Ureter (tissue), 1 donor: Measurements from ENCODE around the gene ADCY9. TPM values are rescaled to one million over a fixed set of nuclear protein-coding genes. Genes with fewer than 3 reads are reported as not detected.

Experiments used
- DNase-seq: peaks from one replicate; pipeline ENCODE4 v3.0.0-alpha.2; 2020; ENCODE audit warnings: low spot score
- total RNA-seq: library from RNA; stranded (reverse); gene quantifications from one replicate; pipeline ENCODE4 v1.2.4, GENCODE V29; 2023
- donor health status: DM: yes; HTN: yes; CAD: no.

Gene ADCY9
- total RNA-seq, 1 donor from 2014 or later, result 23.3 TPM

DNA sequence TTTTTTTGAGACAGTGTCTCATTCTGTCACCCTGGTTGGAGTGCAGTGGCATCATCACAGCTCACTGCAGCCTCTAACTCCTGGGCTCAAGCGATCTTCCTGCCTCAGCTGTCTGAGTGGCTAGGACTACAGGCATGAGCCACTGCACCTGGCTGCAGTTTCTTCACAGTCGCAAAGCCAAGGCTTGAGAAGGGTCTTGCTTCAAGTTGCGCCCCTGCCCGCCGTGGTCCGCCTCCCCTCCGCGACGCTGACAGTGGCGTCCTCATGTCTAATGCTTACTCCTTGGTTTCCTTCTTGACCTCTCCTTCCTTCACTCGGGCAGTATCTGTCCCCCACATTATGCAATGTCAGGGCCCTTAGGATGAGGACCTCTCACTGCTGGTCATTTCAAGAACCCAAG is 112.7 kb downstream of the ADCY9 start:
- no peak for DNase-seq

DNA sequence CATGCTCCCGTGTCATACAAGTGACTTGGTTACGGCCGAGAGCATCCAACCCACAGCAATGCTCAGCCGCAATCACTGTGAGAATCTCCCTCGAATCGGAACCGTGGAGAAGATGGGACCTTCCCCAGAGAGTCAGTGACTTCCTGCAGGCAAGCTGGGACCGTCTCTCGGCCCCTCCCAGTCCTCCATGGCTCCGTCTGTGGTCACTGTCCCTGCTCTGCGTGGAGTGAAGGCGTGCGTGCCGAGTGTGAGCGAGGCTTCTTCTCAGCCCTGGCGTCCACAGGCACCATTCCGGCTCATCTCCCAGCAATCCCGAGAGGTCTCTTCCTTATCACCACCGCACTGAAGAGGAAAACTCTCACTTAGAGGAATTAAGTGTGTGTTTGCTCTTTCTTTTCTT is 113.1 kb downstream of the ADCY9 start:
- DNase-seq, result no peak

DNA sequence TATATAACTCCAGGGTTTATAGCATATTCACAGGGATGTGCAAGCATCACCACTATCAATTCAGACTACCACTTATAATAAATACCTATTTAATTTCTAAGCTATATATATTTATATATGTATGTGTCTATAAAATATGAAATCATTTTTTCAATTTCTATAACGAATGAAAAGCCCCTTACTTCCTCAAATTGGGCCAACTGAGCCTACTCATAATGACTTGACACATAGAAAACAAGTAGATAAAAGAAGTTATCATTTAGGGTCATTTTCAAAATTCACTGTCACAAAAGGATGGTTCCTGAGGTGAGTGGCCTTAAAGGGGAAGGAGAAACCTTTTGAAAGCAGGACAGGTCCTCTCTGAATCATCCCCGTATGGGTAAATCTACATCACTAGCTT is 114.1 kb downstream of the ADCY9 start:
- DNase-seq, result no peak

DNA sequence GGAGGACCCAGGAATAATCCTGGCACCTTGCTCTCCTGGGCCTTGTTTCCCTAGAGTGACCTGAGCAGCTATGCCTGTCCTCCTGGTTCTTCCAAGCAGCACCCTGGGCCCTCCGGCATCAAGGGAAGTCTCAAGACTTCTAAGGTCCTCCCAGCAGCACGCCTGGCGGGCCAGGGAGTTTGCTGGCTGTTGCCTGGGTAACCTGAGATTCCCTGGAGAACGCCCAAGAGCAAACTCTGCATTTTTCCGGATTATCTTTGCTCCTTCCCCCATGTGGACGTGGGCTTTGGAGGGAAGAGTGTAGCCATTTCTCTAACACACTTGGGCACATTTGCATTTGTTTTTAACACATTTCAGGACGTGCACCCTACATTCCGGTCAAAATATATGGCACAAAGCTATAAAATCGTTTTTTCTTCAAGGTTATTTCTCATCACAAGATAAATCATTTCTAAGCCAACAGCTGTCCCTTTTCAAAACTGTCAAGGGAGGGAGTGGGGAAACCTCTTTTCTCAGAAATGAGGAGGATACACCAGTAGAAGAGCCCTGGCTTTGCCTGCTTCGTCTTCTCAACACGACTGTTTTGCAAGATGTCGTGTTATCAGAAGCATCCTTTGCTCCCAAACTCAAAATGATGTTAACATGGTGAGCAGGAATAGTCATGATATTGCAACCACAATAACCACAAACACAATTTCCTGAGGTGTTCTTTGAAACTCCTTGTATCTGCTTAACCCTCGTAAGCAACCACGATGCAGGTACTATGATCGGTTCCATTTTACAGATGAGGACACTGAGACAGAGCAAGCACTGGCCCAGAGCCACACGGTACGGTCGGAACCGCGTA is 116.5 kb downstream of the ADCY9 start:
- peak; percentile 60 for DNase-seq

DNA sequence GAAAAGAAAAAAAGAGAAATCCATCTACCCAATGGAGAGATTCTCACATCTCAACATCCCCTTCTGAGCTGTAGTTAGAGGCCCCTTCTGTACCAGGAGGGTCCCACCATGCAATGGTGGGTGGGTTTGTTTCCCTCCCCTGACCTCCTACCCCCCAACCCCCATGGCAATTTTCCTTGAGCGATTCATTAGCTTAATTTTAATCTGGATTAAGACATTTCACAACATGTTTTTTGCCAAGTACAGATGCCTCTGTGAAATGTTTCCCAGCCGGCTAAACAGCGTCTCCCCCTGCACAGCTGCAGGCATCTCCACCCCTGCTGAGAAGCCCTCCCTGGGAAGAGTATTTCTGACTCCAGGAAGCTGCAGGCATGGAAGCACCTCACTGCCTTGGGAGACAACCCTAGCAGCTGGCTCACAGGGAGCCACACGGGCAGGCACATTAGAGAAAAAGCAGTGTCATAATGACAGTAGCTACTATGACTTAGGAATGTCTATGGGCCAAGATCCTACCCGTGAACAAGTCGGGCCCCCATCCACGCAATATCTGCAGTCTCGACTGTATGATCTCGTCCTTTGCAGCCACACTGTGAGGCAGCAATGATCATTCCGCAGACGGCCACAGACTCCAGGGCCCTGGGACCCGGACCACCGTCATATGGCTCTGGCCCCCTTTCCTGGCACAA is 117.3 kb downstream of the ADCY9 start:
- no peak for DNase-seq

DNA sequence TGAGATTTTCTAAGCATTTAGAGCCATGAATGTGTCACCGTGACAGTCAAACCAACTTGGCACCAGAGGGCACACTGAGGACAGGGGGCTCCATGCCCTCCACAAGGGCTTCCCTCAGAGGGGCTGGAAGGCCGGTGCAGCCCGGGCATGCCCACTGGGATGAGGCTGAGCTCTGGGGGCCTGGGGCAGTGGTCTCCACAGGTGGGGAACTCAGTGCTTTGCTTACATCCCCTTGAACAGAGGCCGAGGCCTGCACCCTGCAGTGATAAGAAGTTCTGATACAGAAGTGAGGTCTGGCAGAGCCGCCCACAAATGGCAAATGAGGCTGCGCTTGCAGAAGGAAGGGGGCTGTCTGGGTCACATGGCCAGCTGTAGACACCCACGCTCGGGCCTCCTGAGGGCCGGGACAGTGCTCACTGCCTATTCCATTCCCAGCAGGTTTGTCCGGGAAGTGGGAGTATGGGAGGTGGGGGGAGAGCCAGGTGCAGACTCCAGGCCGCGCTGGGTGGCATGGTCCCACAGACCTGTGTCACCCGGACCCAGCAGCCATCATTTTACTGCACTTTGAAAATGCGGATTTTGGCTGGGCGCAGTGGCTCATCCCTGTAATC is 118.9 kb downstream of the ADCY9 start:
- DNase-seq, result no peak

DNA sequence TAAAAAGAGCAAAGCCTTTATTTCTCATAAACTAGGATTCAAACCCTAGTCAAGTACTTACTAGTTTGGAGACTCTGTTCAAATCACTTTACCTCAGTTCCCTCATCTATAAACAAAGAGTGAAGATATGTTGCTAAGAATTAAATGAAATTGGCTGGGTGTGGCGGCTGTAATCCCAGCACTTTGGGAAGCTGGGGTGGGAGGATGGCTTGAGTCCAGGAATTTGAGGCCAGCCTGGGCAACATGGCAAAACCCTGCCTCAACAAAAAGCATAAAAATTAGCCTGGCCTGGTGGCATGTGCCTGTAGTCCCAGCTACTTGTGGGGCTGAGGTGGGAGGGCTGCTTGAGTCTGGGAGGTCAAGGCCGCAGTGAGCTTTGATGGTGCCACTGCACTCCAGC is 121.2 kb downstream of the ADCY9 start:
- no peak for DNase-seq

DNA sequence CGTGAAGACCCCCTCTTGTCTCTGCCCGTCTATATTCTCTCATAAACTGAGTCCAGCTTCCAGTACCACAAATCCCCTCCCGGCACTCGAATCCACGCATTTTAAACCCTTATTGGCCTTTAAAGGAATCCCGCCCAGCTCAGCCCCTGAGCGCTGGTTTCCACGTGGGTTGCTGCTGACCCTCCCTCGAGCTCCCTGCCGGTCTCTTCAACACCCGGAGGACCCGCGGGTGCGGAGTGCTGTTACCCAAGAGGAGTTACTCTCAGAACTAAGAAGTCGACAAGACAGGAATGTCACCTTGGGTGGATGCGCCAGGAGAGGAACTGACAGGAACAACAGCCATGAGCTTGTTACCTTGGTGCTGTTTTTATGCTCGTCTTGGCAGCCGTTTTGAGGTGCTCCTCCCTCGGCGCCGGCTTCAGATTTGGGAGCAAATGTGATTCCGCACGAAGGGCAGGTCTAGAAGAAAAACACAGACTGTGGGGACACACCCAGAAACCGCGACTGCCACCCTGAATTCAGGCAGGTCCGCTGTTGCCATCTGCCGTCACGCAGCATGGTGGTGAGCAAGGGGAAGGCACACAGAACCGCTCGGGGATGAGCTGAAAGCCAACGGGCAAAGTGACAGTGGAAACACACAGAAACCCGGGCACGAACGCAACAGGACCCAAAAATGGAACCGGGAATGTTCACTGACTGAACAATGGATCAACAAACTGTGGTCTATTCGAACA is 123.0 kb downstream of the ADCY9 start:
- no peak for DNase-seq

DNA sequence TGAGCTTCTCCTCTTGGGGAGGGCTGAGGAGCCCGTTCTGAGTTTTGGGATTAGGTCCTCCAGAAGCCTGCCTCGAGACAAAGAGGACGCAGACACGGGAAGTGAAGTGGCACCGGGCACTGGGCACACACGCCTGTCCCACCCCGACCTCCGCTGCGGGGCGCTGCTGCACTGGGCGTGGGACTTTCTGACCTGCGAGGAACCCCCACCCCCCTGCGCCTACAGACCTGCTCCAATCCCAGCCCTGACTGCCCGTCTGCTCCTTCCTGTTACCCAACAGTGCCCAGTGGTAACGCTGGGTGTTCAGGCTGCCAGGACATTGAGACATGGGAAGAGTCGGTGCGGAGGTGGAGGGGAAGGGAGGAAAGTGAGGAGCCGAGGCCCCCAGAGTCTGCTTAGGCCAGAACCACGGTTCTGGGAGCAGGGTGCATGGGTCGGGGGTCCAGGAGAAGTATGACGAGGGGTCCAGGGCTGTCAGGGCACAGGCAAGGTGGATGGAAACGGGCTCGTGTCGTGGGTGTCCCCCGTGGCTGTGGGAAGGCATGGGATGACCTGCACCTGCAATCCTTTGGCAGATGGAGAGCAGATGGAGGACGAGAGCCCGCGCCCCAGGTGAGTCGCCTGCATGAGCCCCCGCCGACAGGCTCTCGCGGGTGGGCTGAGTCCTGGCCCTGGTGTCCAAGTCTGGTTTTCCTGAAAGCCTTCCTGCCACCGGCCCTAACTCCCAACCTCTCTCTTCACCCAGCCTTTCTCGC is 123.8 kb downstream of the ADCY9 start:
- DNase-seq, result no peak

DNA sequence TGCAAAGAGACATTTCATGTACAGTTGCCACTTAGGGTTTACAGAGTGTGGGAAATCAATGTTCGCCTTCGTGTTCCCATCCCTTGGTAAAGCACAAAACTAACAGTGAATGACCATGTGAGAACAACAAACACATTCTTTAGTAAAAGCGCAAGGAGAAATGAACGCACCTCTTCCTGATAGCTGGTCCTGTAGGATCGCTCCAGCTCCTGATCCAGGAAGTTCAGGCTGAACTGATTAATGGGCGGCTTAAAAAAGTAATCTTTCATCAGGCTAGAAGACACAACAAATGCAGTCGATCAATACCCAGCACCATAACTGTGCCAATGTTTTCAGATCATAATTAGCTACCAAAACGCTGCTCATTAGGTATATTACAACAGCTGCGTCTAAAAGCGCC is 127.4 kb downstream of the ADCY9 start:
- no peak for DNase-seq

DNA sequence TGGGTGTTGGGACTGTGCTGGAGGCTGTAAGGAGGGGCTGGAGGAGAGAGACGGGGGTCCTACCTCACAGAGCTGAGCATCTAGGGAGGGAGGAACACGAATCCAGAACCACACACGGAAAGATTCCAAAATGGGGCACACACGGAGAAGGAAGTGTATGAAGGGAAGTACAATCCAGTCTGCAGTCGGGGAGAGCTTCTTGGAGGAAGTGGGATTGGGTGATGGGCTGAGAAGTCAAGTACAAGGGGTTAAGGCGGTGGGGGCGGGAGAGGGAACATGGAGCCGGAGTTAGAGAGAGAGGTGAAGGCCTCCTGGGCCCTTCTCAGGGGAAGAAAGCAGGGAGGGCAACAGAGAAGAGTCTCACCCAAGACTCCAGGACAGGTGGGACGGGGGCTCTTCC is 128.2 kb downstream of the ADCY9 start:
- DNase-seq, result no peak

DNA sequence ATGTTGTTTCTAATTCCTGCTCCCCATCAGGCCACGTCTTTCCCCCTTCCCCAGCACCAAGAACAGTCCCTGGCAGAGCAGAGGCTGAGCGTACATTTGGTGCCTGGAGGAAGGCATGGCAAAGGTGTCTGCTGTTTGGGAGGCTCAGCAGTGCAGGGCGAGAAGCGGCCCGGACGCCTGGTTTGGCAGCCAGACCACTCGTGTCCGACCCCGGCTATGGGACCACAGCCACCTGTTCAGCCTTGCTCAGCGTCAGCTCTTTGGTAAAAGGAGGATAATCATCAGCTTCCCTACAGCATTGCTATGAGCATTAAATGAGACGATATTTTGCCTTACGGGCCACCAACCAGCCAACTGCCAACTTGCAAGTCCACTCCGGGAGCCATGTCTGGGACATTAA is 129.0 kb downstream of the ADCY9 start:
- DNase-seq, result no peak

DNA sequence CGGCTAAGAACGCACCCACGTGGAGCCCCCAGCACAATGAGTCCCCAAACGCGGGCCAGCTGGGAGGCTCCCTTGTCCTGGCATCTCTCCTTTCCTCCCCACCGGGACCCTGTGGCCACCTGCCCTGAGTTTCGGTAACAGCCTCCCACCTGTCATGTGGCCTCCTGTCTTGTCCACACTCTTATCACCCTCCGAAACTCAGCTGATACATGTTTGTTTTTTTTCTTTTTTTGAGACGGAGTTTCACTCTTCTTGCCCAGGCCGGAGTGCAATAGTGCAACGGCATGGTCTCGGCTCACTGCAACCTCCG is 130.1 kb downstream of the ADCY9 start:
- DNase-seq, result no peak

DNA sequence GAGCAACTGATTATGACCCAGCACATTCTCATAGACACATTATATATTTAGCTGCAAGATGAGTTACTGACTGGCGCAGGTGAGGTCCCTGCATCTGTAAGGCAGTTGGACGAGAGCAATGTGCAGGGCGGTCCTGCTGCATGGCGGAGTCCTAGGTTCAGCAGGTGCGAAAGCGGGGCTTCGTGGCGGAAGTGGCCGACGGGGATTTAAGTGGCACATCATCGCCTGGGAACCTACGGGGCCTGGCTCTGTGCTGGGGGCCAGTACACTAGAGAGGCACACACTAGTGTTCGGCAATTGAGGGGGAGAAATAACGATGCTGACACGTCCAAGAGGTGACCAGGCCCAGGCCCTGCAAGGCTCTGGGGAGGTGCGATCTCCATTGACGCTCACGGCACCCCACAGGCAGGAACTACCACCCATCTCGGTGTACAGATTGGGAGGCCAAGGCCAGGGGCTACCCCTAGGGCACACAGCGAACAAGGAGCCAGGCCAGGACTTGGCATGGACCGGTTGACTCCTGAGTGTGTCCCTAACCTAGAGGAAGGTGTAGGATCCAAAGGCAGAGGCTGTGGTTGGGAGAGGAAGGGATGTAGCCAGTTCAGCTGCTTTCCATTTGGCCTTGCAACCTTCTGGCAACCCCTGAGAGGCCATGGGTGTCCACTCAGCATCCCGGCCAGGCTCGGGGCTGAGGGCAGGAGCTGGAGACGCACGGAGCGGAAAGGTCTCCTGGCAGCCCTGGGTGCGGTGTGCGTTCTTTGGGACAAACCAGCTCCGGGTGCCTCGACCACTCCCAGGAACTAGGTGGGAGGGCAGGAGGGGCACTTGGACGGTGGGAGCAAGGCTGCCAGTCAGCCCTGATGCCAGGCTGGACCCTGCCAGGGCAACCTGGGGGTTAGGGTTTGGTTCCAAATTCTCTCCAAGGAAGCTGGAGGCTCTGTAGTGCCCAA is 131.9 kb downstream of the ADCY9 start:
- no peak for DNase-seq

DNA sequence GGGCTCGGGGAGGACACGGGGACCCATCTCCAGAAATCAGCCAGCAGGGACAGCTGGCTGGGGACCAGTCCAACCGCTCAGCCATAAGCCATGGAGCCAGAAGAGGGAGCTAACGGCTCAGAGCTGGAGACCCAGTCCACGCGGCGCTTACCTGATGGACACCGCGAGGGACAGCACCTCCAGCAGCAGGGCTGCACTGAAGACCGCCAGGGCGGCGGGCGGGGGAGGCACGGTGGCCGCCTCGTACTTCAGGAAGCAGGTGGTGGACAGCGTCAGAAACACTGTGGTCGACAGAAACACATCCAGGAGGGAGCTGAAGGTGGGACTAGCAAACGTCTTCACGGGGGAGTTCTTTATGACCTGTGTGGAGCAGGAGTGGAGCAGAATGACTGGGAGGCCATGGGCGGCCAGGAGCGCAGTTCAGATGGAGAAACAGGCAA is 133.1 kb downstream of the ADCY9 start:
- peak; percentile 77 for DNase-seq

DNA sequence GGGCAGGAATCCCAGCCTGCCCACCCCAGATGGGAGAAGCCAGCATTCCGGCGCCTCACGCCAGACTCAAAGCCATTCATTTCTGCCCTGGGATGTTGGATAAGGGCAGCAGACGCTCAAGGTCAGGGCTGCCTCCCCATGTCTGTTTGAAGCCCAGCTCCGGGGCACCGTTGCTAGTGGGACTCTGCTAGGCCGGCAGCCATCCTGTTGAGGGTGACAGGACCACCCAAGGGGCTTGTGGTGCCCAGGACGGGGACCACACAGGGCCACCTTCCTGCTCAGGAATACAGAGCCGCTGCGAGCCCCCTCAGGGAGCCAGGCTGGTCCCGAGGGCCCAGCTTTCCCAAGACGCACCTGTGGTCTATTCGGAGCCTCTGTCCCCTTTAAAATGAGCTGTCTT is 134.0 kb downstream of the ADCY9 start:
- DNase-seq, result no peak

DNA sequence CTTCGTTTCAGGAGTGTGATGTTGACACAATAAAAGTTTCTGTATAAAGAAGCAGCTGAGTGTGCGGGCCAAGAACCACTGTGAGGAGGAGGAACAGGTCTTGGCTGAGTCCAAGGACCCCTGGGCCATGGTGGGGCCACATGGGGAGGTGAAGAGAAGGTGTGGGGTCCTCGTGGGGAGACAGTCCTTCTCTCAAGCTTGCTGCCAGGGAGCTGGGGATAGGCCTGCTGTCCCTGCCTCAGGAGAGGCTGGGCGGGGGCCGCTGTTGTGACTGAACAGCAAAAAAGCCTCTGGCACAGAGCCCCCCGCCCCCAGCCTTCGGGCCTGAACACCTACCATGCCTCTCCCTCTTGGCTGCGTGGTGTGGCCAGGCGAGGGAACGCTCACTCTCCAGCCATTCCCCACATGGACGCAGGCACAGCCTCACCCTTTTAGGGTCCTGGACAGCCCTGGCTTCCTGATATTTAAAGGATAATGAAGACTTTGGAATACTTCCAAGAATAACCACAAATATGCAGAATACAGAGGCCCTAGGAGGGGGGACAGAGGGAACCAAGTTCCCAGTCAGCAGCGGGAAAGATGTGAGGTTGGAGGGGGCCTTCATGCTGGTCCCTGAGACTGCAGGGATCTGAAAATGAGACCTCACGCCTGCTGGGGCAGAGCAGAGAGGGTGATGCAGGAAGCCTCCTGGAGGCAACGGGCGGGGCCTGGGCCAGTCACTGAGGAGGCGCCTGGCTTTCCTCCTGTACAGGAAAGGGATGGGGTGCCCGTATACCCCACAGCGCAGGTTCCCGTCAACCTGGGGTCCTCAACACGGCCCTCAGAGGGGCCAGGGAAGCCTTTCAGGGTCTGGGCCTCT is 135.8 kb downstream of the ADCY9 start:
- DNase-seq, result no peak

DNA sequence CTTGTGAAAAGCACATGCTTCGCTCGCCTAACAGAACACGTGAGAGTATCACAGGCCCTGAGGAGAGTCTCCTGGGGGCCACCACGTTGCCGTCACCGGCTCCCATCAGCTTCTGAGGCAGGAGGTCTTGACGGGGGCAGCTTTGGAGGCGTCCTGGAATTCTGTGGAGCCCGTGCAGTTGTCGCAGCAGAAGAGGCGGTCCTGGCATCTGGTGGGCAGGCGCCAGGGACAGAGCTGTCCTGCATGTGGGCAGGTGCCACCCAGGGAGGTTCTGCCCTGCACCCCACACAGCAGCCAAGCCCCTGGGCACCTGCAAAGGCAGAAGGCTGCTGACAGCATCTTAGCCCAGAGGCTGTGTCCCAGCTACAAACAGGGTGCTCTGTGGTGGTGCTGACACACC is 136.7 kb downstream of the ADCY9 start:
- no peak for DNase-seq

DNA sequence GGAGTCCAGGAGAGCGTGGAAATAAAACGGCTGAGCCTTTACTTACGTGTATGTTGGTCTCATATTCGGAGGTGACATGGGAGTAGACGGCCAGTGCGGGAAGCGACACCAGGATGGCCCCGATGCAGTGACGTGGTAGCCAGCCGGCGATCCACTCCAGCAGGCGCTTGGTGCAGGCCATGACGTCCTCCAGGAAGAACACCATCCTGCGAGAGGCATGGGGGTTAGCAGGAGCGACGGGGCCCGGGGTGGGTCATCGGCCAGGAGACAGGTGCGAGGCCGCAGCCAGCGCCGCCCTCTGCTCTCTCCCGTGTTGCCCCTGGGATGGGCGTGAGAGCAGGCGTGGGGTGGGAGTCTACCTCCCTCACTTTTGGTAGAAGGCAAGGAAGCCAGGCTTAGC is 137.2 kb downstream of the ADCY9 start:
- no peak for DNase-seq

DNA sequence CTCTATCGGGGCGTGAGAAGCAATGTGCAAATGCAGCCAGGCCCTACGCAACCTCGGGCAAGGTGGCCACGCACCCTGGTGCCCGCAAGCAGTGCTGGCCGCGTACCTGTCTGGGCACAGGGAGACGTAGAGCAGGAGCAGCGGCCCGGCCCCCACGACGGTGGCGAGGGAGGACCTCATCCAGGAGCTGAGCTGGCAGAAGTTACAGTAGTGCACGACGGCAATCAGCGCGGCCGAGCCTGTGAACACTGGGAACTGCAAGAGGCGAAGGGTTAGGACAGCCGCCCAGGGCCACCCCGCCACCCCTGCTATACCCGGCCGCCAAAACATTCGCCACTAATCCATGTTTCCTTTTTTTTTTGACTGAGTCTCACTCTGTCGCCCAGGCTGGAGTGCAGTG is 138.9 kb downstream of the ADCY9 start:
- no peak for DNase-seq
